ENCODE results near the gene BLOC1S1.

GRCh38 chr12:55721601-55722213, 5.9 kb downstream of the BLOC1S1 start:
- no peak for TF ChIP-seq CTCF (IDR thresholded peaks at IDR 0.05)
- no peak for TF ChIP-seq POLR2A (IDR thresholded peaks at IDR 0.05)
